H1 (cell line): ENCODE results near the gene UNC13C.

Source experiments
- CEBPB ChIP-seq: IDR thresholded peaks from 2 replicates; pipeline ENCODE4 v1.6.1; 2012; ENCODE audit warnings: low read depth, low read length
- POLR2A ChIP-seq, 2 experiments: IDR thresholded peaks; 1 replicate in 1 of 2; 2 replicates in 1 of 2; pipeline ENCODE4 v1.6.1; 2011; ENCODE audit warnings: low read depth in 2 of 2, low read length in 2 of 2, mild to moderate bottlenecking in 2 of 2; ENCODE audit errors: control extremely low read depth in 1 of 2

- TF ChIP-seq CEBPB (no peak), POLR2A (IDR thresholded peaks at IDR 0.05; ENCODE audit: control extremely low read depth in 1 of 2, low read depth in 2 of 2, low read length in 2 of 2) (no peak)
Measured at GRCh38 chr15:54082836-54083492, 104.7 kb downstream of the UNC13C start.
